Measurements from ENCODE around the gene ATP2B3.

The ATP2B3 gene

DNA sequence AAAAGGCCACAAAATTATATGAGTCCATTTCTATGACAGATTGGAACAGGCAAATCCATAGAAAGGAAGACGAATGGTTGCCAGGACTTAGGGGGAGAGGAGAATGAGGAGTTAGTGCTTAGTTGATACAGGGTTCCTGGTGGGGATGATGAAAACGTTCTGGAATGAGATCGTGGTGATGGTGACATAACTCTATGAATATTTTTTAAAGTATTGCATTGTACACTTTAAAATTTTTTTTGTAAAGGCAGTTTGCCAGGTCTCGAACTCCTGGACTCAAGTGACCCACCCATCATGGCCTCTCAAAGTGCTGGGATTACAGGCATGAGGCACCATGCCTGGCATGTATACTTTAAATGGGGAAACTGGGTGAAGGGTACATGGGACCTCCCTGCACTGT is 91.4 kb downstream of the ATP2B3 start:
- Histone ChIP-seq H3K27me3 (ENCODE audit: control insufficient read depth, insufficient read depth, low read length) (no peaks in the 10 kb centered on the region), H3K4me1 (ENCODE audit: control insufficient read depth, insufficient read depth, low read length) (peaks cover 4% of the 10 kb centered on the region), H3K9ac (ENCODE audit: low read length) (no peak overlapping the region), H3K9me3 (ENCODE audit: control insufficient read depth, low read length) (no peaks in the 10 kb centered on the region), H3K4me3 (ENCODE audit: low read length) (no peak overlapping the region), H3K36me3 (ENCODE audit: control insufficient read depth, insufficient read depth, low read length) (no peaks in the 10 kb centered on the region)

- Histone ChIP-seq H3K27me3 (ENCODE audit: control insufficient read depth, insufficient read depth, low read length) (no peaks in the 10 kb centered on the region), H3K36me3 (ENCODE audit: control insufficient read depth, insufficient read depth, low read length) (no peaks in the 10 kb centered on the region), H3K4me1 (ENCODE audit: control insufficient read depth, insufficient read depth, low read length) (peaks cover 4% of the 10 kb centered on the region), H3K9ac (ENCODE audit: low read length) (no peak overlapping the region), H3K9me3 (ENCODE audit: control insufficient read depth, low read length) (no peaks in the 10 kb centered on the region), H3K4me3 (ENCODE audit: low read length) (no peak overlapping the region)
Observed at GRCh38 chrX:153609917-153610835, 92.7 kb downstream of the ATP2B3 start.

DNA sequence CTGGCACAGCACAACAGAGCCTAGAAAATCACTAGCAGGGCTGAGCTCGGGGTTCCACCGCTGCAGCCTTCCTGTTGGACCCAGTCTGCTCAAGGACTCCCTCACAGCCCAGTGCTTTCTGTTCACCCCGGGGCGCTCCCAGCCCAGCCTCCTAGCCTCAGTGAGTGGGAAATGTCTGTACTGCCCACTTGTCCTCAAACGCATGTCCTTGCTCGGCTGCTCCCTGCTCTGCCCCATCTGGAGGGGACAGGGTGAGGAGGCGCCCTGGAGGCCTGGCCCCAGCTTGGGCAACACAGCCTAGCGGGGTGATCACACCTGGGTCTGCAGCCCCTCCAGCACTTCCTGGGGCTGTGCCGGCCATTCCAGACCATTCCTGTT is 93.4 kb downstream of the ATP2B3 start:
- Histone ChIP-seq H3K27me3 (ENCODE audit: control insufficient read depth, insufficient read depth, low read length) (no peaks in the 10 kb centered on the region), H3K4me3 (ENCODE audit: low read length) (no peak overlapping the region), H3K4me1 (ENCODE audit: control insufficient read depth, insufficient read depth, low read length) (peaks cover 4% of the 10 kb centered on the region), H3K9ac (ENCODE audit: low read length) (no peak overlapping the region), H3K36me3 (ENCODE audit: control insufficient read depth, insufficient read depth, low read length) (no peaks in the 10 kb centered on the region), H3K9me3 (ENCODE audit: control insufficient read depth, low read length) (no peaks in the 10 kb centered on the region)

GRCh38 chrX:153611298-153612095 is 94.1 kb downstream of the ATP2B3 start:
- peaks cover 4% of the 10 kb centered on the region for H3K4me1 ChIP-seq (ENCODE audit: control insufficient read depth, insufficient read depth, low read length)
- H3K27me3 ChIP-seq (ENCODE audit: control insufficient read depth, insufficient read depth, low read length): no peaks in the 10 kb centered on the region
- no peak overlapping the region for H3K4me3 ChIP-seq (ENCODE audit: low read length)
- H3K9ac ChIP-seq (ENCODE audit: low read length): no peak overlapping the region
- H3K9me3 ChIP-seq (ENCODE audit: control insufficient read depth, low read length): no peaks in the 10 kb centered on the region
- H3K36me3 ChIP-seq (ENCODE audit: control insufficient read depth, insufficient read depth, low read length): no peaks in the 10 kb centered on the region

GRCh38 chrX:153612413-153612812 is 95.0 kb downstream of the ATP2B3 start:
- Histone ChIP-seq H3K9ac (ENCODE audit: low read length) (no peak overlapping the region), H3K4me3 (ENCODE audit: low read length) (no peak overlapping the region), H3K27me3 (ENCODE audit: control insufficient read depth, insufficient read depth, low read length) (no peaks in the 10 kb centered on the region), H3K36me3 (ENCODE audit: control insufficient read depth, insufficient read depth, low read length) (no peaks in the 10 kb centered on the region), H3K4me1 (ENCODE audit: control insufficient read depth, insufficient read depth, low read length) (peaks cover 4% of the 10 kb centered on the region), H3K9me3 (ENCODE audit: control insufficient read depth, low read length) (no peaks in the 10 kb centered on the region)

DNA sequence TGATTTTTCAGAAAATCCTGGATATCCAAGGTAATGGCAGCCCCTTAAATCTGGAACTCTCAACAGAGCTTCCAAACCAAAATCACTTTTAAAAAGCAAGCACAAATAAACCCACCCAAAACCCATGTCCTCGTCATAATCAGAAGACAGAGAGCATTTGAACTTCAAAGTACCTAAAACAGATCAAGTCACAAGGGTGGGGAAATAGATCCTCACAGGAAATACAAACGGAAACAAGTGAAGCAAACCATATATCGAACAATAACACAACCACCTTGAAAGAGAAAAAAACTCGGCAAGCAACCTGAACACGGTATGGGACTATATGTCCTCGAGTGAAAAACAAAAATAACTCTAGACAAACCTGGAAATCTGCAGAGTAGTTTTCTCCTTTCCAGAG is 97.4 kb downstream of the ATP2B3 start:
- Histone ChIP-seq H3K27me3 (ENCODE audit: control insufficient read depth, insufficient read depth, low read length) (no peaks in the 10 kb centered on the region), H3K9ac (ENCODE audit: low read length) (no peak overlapping the region), H3K36me3 (ENCODE audit: control insufficient read depth, insufficient read depth, low read length) (no peaks in the 10 kb centered on the region), H3K4me1 (ENCODE audit: control insufficient read depth, insufficient read depth, low read length) (peaks cover under 1% of the 10 kb centered on the region), H3K4me3 (ENCODE audit: low read length) (no peak overlapping the region), H3K9me3 (ENCODE audit: control insufficient read depth, low read length) (no peaks in the 10 kb centered on the region)

GRCh38 chrX:153620576-153620975 is 103.1 kb downstream of the ATP2B3 start:
- H3K9ac ChIP-seq (ENCODE audit: low read length): no peak overlapping the region
- H3K9me3 ChIP-seq (ENCODE audit: control insufficient read depth, low read length): no peaks in the 10 kb centered on the region
- no peaks in the 10 kb centered on the region for H3K36me3 ChIP-seq (ENCODE audit: control insufficient read depth, insufficient read depth, low read length)
- no peak overlapping the region for H3K4me3 ChIP-seq (ENCODE audit: low read length)
- H3K4me1 ChIP-seq (ENCODE audit: control insufficient read depth, insufficient read depth, low read length): no peaks in the 10 kb centered on the region
- H3K27me3 ChIP-seq (ENCODE audit: control insufficient read depth, insufficient read depth, low read length): no peaks in the 10 kb centered on the region

GRCh38 chrX:153621949-153622598 is 104.6 kb downstream of the ATP2B3 start:
- Histone ChIP-seq H3K4me3 (ENCODE audit: low read length) (no peak overlapping the region), H3K9me3 (ENCODE audit: control insufficient read depth, low read length) (no peaks in the 10 kb centered on the region), H3K4me1 (ENCODE audit: control insufficient read depth, insufficient read depth, low read length) (no peaks in the 10 kb centered on the region), H3K27me3 (ENCODE audit: control insufficient read depth, insufficient read depth, low read length) (no peaks in the 10 kb centered on the region), H3K9ac (ENCODE audit: low read length) (no peak overlapping the region), H3K36me3 (ENCODE audit: control insufficient read depth, insufficient read depth, low read length) (no peaks in the 10 kb centered on the region)

GRCh38 chrX:153622661-153623309 is 105.3 kb downstream of the ATP2B3 start:
- Histone ChIP-seq H3K9me3 (ENCODE audit: control insufficient read depth, low read length) (no peaks in the 10 kb centered on the region), H3K27me3 (ENCODE audit: control insufficient read depth, insufficient read depth, low read length) (no peaks in the 10 kb centered on the region), H3K4me1 (ENCODE audit: control insufficient read depth, insufficient read depth, low read length) (no peaks in the 10 kb centered on the region), H3K4me3 (ENCODE audit: low read length) (no peak overlapping the region), H3K36me3 (ENCODE audit: control insufficient read depth, insufficient read depth, low read length) (no peaks in the 10 kb centered on the region), H3K9ac (ENCODE audit: low read length) (no peak overlapping the region)

GRCh38 chrX:153623310-153624029 is 106.0 kb downstream of the ATP2B3 start:
- no peaks in the 10 kb centered on the region for H3K36me3 ChIP-seq (ENCODE audit: control insufficient read depth, insufficient read depth, low read length)
- no peak overlapping the region for H3K4me3 ChIP-seq (ENCODE audit: low read length)
- H3K9me3 ChIP-seq (ENCODE audit: control insufficient read depth, low read length): no peaks in the 10 kb centered on the region
- no peak overlapping the region for H3K9ac ChIP-seq (ENCODE audit: low read length)
- no peaks in the 10 kb centered on the region for H3K4me1 ChIP-seq (ENCODE audit: control insufficient read depth, insufficient read depth, low read length)
- H3K27me3 ChIP-seq (ENCODE audit: control insufficient read depth, insufficient read depth, low read length): no peaks in the 10 kb centered on the region

Data from mucosa of stomach (tissue), 1 donor.